Right renal pelvis (tissue), 4 donors: ENCODE results near the gene ZNF157. TPM values are rescaled to one million over a fixed set of nuclear protein-coding genes. Genes with fewer than 3 reads are reported as not detected.

Source experiments
- DNase-seq, 4 donors: peaks; one replicate each; pipeline ENCODE4 v3.0.0-alpha.2; 2013; ENCODE audit warnings: low read depth in 4 of 4, low spot score in 3 of 4, missing footprints in 1 of 4
- polyA plus RNA-seq, 4 donors: library from polyadenylated mRNA; unstranded; fragments of 120-200 nt; gene quantifications; one replicate each; pipeline ENCODE4 v1.2.1, GENCODE V29; 2013; ENCODE audit not compliant: insufficient read length in 4 of 4

ZNF157 gene
- polyA plus RNA-seq, 4 donors: 0.74 to 1.1 (median 0.93) TPM

DNA sequence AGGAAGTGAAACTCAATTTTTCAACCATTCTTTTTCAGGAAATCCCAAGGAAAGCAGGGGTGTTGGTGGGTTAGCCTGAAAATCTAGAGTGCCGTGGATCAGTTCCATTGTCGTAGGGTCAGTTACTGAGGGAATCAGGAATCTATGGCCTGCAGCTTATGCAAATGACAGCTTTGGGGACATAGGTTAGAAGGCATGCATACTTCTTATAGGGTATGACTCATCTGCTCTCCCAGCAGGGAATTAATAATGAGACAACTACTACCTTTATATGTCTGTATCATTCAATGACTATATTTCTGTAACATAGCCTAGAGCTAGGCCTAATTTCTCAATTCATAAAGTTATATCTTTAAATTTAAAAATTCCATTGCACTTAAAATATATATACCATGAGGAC lies 76.1 kb downstream of the ZNF157 start:
- DNase-seq: no peak

DNA sequence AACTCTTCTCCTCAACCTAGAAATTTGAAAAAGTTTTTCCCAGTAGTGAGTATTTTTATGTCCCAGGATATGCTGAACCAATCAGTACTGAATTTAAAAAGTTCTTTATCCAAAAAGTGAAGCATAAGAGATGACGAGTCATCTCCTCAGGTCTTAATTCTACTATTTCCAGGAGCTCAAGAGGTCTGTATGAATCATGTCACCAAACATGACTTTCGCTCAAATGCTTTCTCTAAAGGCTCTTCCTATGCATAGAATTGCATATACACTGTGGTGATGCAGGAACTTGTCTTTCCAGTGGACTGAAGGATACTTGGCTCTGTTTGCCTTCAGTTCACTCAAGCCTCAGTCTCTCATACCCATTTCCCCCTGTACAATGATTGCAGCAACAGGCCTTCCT lies 76.6 kb downstream of the ZNF157 start:
- DNase-seq: no peak

- DNase-seq: no peak
These were observed 77.2 kb downstream of the ZNF157 start for GRCh38 chrX:47447607-47448006.

- DNase-seq: no peak
These were observed 77.9 kb downstream of the ZNF157 start for GRCh38 chrX:47448165-47448806.

GRCh38 chrX:47452112-47452511 lies 81.7 kb downstream of the ZNF157 start:
- no peak for DNase-seq

GRCh38 chrX:47456080-47456479 lies 85.7 kb downstream of the ZNF157 start:
- no peak for DNase-seq

- no peak for DNase-seq
These were observed 88.2 kb downstream of the ZNF157 start for GRCh38 chrX:47458528-47458927.

DNA sequence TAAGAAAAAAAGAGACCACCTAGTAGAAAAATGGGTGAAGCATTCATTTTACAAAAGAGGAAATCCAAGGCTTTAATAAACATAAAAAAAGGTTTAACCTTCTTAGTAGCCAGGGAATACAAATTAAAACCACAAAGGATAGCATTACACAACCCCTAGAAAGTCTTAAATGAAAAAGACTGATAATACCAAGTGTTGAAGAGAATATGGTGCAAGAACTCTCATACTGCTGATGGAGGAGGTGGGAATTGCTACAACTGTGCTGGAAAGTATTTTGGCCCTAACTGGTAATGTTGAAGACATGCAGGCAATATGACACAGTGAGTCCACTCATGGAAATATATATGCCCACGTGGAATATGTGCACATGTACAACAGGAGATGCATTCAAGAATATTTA lies 90.2 kb downstream of the ZNF157 start:
- no peak for DNase-seq

Other genes starting within 250 kb of the ZNF157 start
- 100 to 1,000 TPM in 3 of 4 donors, 10 to 100 TPM in 1; 98.4 to 117 (median 107) TPM for gene NDUFB11, start 225.9 kb upstream of the ZNF157 start, polyA plus RNA-seq
- gene RBM10, start 225.4 kb upstream of the ZNF157 start, polyA plus RNA-seq: 10 to 100 TPM; 48.2 to 65.3 (median 49.9) TPM
- gene UBA1, start 176.7 kb upstream of the ZNF157 start, polyA plus RNA-seq: 100 to 1,000 TPM; 227 to 263 (median 240) TPM
- 100 to 1,000 TPM; 107 to 122 (median 117) TPM for gene CDK16, start 151.9 kb upstream of the ZNF157 start, polyA plus RNA-seq
- 100 to 1,000 TPM; 116 to 145 (median 132) TPM for gene USP11, start 137.6 kb upstream of the ZNF157 start, polyA plus RNA-seq
- 10 to 100 TPM; 11.7 to 16.1 (median 13.9) TPM for gene ZNF41, start 112.6 kb downstream of the ZNF157 start, polyA plus RNA-seq
- 10 to 100 TPM; 59.6 to 70.6 (median 65.2) TPM for gene ARAF, start 190.6 kb downstream of the ZNF157 start, polyA plus RNA-seq
- 100 to 1,000 TPM in 2 of 4 donors, 10 to 100 TPM in 2; 82.0 to 108 (median 93.4) TPM for gene TIMP1, start 211.9 kb downstream of the ZNF157 start, polyA plus RNA-seq
- 1 to 10 TPM; 5.9 to 8.1 (median 6.5) TPM for gene SYN1, start 249.3 kb downstream of the ZNF157 start, polyA plus RNA-seq